GM18526 (cell line): Measurements from ENCODE around the gene ZNF280B.

Experiments used
- POLR2A ChIP-seq: IDR thresholded peaks from 3 replicates; pipeline ENCODE4 v1.6.1; 2011; ENCODE audit not compliant: insufficient read length; ENCODE audit errors: extremely low read depth

The ZNF280B gene

DNA sequence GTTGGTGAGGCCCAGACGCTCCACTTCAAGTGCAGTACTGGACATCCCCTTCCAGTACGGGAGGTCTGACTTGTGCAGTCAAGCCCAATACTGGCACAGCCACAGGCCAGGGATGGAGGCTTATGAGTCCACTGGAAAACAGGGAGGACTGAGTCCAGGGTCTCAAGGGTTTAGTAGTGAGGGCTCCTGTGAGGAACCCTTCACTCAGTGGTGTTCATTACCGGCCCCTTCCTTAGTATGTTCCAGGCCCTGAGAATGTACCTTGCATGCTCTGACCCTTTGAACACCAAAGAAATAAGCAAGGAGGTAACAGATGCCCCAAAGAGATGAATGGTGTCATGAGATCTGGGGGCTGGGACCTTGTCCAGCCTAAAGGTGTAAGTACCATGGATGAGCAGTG is 38.7 kb upstream of the ZNF280B start:
- TF ChIP-seq POLR2A, result no peak

DNA sequence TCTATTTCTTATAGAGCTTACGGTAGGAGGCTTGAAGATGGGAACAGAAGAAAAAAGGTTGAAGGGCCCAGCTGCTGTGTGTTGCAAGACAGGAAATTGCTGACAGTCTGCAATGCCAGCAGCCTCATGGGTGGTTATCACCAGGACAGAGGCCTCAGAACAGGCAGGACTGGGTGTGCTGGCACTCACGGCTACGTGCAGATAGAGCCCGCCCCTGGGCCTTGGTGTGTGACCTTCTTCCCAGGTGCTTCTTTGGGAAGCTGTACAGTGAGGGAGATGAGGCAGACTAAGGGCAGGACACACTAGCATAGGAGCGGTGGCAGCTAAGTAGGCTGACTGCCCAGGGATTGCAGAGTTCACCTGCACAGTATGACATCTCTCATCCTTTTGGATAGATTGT is 37.9 kb upstream of the ZNF280B start:
- no peak for TF ChIP-seq POLR2A

DNA sequence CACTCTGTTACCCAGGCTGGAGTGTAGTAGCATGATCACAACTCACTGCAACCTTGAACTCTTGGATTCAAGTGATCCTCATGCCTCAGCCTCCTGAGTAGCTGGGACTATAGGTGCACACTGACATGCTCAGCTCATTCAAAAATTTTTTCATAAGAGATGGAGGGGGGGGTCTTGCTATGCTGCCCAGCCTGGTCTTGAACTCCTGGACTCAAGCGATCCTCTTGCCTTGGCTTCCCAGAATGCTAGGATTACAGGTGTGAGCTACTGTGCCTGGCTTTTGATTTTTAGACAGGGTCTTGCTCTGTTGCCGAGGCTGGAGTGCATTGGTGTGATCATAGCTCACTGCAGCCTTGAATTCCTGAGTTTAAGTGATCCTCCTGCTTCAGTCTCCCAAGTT is 36.5 kb upstream of the ZNF280B start:
- TF ChIP-seq POLR2A, result no peak

DNA sequence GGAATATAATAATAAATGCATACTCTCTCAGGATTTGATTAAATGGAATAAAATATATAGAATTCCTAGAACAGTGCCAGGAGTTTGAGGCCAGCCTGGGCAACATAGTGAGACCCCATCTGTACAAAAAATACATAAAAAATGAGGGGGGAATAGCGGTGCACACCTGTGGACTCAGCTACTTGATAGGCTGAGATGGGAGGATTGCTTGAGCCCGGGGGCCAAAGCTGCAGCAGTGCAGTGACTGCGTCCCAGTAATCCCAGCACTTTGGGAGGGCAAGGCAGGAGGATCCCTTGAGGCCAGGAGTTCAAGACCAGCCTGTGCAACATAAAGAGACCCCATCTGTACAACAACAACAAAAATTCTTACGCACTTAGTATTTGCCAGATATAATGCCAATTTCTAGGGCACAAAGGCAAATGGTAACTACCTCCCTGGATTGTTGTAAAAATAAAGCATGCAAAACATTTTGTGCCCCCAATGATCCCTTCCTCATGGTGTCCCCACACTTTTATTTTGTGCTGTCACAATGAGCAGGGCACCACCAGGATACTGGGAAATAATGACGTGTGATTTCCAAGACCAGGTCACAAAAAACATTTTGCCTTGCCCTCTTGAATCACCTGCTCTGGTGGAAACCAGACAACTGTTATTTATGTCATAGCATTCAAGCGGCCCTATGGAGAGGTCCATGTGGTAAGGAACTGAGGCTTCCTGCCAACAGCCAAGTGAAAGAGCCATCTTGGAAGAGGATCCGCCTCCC is 29.9 kb upstream of the ZNF280B start:
- TF ChIP-seq POLR2A, result no peak

DNA sequence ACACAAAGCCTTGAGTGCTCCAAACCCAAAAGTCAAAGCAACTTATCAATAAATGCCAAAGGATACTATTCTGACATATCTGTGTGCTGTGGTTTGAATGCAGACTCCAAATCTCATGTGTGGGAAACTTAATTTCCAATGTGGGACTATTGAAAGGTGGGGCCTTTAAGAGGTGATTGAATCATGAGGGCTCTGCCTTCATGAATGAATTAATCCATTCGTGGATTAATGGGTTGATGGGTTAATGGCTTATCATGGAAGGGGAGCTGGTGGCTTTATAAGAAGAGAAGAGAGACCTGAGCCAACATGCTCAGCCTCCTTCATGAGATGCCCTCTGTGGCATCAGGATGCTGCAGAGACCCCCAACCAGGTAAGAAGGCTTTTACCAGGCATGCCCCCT is 28.4 kb upstream of the ZNF280B start:
- no peak for TF ChIP-seq POLR2A

DNA sequence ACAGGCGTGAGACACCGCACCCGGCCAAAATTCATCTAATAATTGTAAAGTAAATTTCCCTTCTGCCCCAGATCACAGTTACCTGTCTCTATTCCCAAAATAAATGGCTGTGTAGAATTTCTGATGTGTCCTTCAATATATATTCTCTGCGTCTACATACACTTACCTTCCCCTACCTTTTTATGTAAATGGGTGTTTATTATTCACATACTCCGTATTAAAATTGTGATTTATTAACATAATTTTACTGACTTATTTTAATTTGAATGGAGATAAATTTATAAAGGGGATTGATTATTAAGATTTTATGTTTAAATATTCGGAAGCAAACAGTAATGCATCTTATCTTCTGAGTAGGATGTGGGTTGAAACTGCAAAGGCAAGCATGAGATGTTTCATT is 28.0 kb upstream of the ZNF280B start:
- TF ChIP-seq POLR2A, result no peak

DNA sequence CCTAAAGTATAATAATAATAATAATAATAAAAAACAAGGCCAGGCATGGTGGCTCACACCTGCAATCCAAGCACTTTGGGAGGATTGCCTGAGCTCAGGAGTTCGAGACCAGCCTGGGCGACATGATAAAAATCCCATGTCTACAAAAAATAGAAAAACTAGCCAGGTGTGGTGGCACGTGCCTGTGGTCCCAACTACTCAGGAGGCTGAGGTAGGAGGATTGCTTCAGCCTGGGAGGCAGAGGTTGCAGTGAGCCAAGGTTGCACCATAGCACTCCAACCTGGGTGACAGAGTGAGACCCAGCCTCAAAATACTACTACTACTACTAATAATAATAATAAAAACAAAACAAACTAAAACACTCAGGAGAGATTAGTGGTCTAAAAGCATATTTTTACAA is 27.1 kb upstream of the ZNF280B start:
- TF ChIP-seq POLR2A, result no peak

DNA sequence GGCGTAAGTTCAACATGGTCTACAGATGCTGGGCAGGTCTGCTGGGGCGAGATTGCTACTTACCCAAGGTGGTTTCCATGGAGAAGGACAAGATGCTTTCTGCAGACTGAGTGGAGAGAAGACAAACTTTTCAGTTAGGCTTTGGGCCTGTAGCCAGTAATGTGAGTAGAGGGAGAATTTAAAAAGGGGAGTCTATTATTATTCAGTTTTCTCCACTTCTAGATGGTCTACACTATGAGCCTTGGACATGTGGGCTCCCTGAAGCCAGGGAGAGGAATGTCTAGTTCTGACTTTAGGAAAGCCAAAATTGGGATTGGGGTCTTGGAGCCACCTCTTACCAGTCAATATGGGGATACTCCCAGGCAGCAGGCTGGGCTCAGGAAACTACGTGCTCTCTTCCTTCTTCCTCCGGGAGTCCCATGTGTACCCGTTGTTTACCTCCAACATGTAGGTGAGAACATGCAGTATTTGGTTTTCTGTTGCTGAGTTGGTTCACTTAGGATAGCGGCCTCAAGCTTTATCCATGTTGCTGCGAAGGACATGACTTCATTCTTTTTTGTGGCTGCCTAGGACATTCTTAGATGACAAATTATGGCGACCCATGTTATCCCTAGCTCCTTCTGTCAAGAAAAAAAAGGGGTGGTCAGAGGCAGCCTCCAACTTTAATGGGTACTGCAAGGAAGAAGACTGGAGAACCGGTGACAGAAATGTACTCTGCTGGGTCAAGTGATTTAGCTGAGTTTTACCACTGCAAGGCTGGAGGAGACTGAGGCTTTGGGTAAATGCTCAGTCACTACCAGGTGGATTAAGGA is 26.3 kb upstream of the ZNF280B start:
- TF ChIP-seq POLR2A, result no peak

DNA sequence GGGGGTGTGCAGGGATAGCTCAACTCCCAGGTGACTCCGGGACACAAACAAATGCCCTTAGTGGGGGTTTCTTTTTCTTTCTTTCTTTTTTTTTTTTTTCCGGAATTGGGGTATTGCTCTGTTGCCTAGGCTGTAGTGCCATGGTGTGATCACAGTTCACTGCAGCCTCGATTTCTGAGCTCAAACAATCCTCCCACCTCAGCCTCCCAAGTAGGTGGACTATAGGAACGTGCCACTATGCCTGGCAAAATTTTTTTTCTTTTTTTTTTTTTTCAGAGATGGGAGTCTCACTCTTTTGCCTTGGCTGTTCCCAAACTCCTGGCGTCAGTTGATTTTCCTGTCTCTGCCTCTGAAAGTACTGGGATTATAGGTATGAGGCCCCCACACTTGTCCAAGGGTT is 25.3 kb upstream of the ZNF280B start:
- TF ChIP-seq POLR2A, result no peak

DNA sequence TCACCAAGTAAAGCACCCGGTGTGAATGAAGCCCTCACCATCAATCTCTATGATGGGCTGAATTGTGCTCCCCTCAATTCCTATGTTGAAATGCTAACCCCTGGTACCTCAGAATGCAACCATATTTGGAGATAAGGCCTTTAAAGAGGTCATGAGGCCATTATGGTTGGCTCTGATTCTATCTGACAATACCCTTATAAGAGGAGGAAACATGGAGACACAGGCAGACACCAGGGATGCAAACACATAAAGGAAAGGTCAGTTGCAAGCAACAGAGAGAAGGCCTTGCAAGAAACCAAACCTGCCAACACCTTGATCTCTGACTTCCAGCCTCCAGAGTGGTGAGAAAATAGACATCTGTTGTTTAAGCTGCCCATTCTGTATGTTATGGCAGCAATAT is 24.9 kb upstream of the ZNF280B start:
- TF ChIP-seq POLR2A, result no peak

DNA sequence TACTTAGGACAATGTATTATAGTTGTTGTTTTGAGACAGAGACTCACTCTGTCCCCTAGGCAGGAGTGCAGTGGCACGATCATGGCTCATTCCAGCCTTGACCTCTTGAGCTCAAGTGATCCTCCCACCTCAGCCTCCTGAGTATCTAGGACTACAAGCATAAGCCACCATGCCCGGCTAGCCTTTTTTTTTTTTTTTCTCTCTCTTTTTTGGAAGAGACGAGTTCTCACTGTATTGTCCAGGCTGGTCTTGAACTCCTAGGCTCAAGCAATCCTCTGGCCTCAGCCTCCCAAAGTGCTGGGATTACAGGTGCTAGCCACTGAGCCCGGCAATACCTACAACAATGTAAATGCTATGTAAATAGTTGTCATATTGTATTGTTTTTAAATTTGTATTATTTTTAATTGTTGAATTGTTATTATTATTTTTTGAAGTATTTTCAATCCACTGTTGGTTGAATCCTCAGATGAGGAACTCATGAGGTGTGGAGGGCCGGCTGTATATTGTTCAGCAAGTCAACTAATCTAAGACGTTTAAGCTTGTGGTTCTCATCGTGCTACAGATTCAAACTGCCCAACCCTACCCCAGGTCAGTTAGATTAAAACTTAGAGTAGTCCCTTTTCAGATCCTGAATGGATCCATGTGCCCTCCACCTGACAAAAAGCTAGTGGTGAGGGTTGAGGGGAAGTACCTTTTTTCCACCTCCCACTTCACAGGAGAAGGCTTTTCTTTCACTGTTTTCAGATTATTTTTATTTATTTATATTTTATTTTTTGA is 23.4 kb upstream of the ZNF280B start:
- TF ChIP-seq POLR2A, result no peak

DNA sequence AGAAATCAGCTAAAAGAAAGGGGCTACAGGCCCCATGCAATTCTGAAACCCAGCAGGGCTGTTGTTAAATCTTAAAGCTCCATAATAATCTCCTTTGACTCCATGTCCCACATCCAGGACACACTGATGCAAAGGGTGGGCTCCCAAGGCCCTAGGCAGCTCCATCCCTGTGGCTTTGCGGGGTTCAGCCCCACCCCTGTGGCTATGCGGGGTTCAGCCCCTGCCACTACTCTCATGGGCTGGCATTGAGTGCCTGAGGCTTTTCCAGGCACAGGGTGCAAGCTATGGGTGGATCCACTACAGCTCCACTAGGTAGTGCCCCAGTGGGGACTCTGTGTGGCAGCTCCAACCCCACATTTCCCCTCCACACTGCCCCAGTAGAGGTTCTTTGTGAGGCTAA is 20.2 kb upstream of the ZNF280B start:
- no peak for TF ChIP-seq POLR2A

DNA sequence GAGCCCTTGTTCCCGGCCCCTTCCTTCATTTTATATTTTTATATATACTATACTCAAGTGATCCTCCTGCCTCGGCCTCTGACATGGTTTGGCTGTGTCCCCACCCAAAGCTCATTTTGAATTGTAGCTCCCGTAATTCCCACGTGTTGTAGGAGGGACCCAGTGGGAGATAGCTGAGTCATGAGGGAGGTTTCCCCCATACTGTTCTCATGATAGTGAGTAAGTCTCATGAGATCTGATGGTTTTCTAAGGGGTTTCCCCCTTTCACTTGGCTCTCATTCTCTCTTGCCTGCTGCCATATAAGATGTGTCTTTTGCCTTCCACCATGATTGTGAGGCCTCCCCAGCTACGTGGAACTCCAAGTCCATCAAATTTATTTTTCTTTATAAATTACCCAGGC is 18.8 kb upstream of the ZNF280B start:
- no peak for TF ChIP-seq POLR2A

DNA sequence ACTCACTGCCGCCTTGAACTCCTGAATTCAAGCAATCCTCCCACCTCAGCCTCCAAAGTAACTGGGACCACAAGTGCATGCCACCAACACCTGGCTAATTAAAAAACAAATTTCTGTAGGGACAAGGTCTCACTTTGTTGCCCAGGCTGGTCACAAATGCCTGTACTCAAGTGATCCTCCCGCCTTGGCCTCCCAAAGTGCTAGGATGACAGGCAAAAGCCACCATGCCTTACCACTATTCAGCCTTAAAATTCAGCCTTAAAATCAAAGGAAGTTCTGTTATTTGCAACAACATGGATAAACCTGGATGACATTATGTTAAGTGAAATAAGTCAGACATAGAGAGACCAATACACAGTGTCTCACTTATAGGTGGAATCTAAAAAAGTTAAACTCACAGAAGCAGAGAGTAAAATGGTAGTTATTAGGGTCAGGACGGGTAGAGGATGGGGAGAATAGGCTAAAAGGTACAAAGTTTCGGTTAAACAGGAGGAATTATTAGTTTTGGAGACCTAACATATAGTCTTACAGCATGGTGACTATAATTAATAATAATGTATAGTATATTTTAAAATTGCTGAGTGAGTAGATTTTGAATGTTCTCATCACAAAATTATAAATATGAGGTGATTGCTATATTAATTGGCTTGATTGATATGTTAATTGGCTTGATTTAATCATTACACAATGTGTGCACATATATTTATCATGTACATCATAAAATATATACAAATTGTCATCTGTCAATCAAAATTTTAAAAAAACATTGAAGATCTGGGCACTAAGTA is 17.8 kb upstream of the ZNF280B start:
- TF ChIP-seq POLR2A, result no peak

DNA sequence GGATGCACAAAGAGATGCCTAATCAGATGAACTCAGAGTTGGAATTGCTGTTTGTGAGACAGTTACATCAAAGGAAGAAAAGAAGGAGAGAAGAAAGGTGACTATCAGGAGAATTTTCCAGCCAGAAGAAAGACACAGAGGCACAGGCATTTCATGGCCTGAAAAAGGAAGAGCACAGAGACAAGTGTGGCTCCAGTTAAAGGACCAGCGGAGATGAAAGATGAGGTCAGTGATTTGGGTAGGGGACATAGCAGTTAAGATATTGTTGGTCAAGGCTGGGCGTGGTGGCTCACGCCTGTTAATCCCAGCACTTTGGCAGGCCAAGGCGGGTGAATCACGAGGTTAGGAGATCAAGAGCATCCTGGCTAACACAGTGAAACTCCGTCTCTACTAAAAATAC is 15.0 kb upstream of the ZNF280B start:
- no peak for TF ChIP-seq POLR2A

DNA sequence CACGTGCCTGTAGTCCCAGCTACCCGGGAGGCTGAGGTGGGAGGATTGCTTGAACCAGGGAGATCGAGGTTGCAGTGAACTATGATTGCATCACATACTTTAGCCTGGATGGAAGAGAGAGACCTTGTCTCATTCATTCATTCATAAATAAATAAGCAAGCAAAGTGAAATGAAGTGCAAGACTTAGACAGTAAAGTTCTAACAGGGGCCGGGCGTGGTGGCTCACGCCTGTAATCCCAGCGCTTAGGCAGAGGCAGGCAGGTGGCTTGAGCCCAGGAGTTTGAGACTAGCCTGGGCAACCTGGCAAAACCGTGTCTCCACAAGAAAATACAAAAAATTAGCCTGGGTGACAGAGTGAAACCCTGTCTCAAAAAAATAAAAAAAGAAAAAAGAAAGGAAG is 13.1 kb upstream of the ZNF280B start:
- no peak for TF ChIP-seq POLR2A
